Left ventricle myocardium inferior (tissue), 1 donor: ENCODE data around the gene CCDC40. TPM values are rescaled to one million over a fixed set of nuclear protein-coding genes. Genes with fewer than 3 reads are reported as not detected.

Experiments used
- DNase-seq: peaks from one replicate; pipeline ENCODE4 v3.0.0-alpha.2; 2020
- H3K27ac ChIP-seq: fragments of 200-600 bp; replicated peaks from 2 replicates; pipeline ENCODE4 v1.8.0; 2021
- H3K27me3 ChIP-seq: fragments of 200-600 bp; 2 replicates; pipeline ENCODE4 v1.8.0; 2021; ENCODE audit warnings: low read depth
- H3K36me3 ChIP-seq: fragments of 200-600 bp; 2 replicates; pipeline ENCODE4 v1.8.0; 2021
- H3K4me1 ChIP-seq: fragments of 200-600 bp; 2 replicates; pipeline ENCODE4 v1.8.0; 2021
- H3K4me3 ChIP-seq: fragments of 200-600 bp; 2 replicates; pipeline ENCODE4 v1.8.0; 2021; ENCODE audit warnings: mild to moderate bottlenecking, moderate library complexity
- H3K9me3 ChIP-seq: fragments of 200-600 bp; replicated peaks from 2 replicates; pipeline ENCODE4 v1.8.0; 2021
- intact Hi-C: fragments of 100-400 bp; cut with micrococcal nuclease; formaldehyde crosslinking; loops from one replicate; pipeline ENCODE4 v1.11.0; 2022
- total RNA-seq: library from RNA; stranded (reverse); fragmentation: NEBNext Ultra II Directional; extraction: Animal tissue kit (Norgen Biotek cat#: 25700); gene quantifications from one replicate; pipeline ENCODE4 v1.2.1, GENCODE V29; 2021
- TF ChIP-seq, protein P1 (sequence below): fragments of 200-600 bp; IDR thresholded peaks from 2 replicates; pipeline ENCODE4 v1.8.0; 2021; ENCODE audit warnings: antibody characterized with exemption, mild to moderate bottlenecking, borderline replicate concordance
- donor health status: DM: no; HTN: yes; CAD: no; lungs with severe emphysema.

The CCDC40 gene
- total RNA-seq, 1 donor from 2014 or later, result 7.7 TPM

DNA sequence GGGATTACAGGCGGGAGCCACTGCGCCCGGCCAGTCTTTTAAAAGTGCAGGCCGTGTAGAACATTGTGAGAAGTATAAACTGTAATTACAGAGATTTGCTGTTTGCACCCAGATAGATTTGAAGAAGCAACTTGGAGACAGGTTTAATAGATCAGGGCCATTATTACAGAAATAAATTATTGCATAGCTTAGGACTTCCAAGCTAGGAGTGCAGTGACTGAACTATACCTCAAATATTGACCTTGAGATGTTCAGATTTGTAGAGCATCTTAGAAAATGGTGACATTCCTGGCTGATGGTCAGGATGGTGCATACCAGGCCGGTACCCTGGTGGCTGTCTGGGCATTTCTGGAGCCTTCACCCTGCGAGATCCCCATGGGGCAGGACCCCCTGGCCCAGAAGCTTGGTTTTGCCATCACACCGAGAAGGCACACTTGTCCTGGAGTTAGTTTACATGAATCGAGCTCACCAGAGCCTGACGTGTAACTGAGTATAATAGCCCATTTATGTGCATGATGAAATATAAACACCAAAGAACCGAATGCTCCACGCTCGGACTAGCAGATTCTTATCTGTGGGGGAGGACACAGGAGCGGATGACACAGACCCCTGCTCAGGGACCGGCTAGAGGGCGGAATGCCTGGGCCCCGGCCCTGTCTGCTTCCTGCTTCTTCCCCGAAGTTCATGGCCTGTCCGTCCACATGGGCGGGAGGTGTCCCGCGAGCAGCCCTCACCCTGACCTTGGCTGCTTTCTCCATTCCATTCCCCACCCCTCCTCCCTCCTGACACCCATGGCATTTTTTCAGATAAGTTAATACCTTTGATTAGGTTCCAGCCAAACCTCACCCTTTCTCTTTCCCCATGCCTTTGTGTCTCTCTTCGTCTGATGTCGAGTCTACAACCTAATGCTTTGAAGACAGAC is 32.1 kb downstream of the CCDC40 start:
- intact Hi-C loops, result no loop called here
- DNase-seq, result no peak
- H3K4me1 ChIP-seq, result peaks cover 39% of the 10 kb centered on the region
- H3K4me3 ChIP-seq, result no peak overlapping the region
- H3K27me3 ChIP-seq, result no peaks in the 10 kb centered on the region
- H3K9me3 ChIP-seq, result no peaks in the 10 kb centered on the region
- no peaks in the 10 kb centered on the region for H3K36me3 ChIP-seq
- TF ChIP-seq, protein P1, sequence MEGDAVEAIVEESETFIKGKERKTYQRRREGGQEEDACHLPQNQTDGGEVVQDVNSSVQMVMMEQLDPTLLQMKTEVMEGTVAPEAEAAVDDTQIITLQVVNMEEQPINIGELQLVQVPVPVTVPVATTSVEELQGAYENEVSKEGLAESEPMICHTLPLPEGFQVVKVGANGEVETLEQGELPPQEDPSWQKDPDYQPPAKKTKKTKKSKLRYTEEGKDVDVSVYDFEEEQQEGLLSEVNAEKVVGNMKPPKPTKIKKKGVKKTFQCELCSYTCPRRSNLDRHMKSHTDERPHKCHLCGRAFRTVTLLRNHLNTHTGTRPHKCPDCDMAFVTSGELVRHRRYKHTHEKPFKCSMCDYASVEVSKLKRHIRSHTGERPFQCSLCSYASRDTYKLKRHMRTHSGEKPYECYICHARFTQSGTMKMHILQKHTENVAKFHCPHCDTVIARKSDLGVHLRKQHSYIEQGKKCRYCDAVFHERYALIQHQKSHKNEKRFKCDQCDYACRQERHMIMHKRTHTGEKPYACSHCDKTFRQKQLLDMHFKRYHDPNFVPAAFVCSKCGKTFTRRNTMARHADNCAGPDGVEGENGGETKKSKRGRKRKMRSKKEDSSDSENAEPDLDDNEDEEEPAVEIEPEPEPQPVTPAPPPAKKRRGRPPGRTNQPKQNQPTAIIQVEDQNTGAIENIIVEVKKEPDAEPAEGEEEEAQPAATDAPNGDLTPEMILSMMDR, result no peak
- H3K27ac ChIP-seq, result peak overlapping the region; percentile 89

DNA sequence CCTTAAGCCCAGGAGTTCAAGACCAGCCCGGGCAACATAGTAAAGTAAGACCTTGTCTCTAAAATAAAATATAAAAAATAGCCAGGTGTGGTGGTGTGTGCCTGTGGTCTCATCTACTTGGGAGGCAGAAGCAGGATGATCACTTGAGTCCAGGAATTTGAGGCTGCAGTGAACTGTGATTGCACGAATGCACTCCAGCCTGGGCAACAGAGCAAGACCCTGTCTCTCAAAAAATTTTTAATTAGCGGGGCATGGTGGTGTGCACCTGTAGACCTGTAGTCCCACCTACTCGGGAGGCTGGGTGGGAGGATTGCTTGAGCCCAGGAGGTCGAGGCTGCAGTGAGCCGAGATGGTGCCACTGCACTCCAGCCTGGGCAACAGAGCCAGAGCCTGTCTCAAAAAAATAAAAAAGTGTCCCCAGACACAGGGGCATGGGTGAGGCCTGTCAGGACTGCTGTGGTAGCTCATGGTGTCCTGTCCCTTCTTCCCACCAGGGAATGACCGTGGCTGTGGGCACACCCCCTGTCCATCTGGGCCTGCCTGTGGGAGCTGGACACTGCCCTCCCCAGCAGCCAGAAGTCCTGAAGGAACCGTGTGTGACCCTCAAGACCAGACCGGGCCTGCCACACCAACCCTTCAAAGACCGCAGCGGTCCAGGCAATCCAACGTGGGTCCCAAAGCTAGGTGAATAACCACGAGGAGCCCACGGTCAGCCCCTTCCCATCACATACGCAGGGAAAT is 34.1 kb downstream of the CCDC40 start:
- intact Hi-C loops, result no loop called here
- Histone ChIP-seq H3K27ac (peak overlapping the region; percentile 89), H3K9me3 (no peaks in the 10 kb centered on the region), H3K4me1 (peaks cover 39% of the 10 kb centered on the region), H3K4me3 (peak overlapping the region; percentile 62), H3K36me3 (no peaks in the 10 kb centered on the region), H3K27me3 (no peaks in the 10 kb centered on the region)
- no peak for DNase-seq
- TF ChIP-seq, protein P1, result no peak

DNA sequence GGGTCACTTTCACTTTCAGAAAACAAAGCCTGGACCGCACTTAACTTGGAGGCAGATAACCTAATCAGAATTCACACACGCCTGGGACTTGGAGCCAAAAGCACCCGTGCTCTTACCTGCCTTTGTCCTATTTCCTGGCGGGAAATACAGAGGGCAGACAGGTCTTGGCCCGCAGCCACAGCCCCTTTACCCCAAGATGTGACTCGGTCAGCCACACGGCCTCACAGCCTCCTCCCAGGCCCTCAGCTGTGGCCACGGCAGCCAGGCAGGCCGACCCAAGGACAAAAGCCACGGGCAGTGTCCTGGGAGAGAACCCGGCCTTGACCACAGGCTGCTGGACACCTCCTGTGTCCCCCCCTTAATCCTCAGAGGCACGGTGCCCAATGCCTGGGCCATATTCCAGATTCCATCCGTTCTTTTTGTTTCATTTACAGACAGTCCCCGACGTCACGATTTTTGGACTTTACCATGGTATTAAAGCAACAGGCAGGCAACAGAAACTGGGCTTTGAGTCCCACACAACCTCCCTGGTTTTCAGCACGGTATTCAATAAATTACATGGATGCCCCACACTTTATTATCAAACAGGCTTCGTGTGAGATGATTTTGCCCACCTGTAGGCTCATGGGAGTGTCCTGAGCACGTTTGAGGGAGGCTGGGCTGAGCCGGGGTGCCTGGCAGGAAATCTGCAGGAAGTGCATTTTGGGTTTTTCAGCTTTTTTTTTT is 34.8 kb downstream of the CCDC40 start:
- no peaks in the 10 kb centered on the region for H3K36me3 ChIP-seq
- TF ChIP-seq, protein P1, result no peak

DNA sequence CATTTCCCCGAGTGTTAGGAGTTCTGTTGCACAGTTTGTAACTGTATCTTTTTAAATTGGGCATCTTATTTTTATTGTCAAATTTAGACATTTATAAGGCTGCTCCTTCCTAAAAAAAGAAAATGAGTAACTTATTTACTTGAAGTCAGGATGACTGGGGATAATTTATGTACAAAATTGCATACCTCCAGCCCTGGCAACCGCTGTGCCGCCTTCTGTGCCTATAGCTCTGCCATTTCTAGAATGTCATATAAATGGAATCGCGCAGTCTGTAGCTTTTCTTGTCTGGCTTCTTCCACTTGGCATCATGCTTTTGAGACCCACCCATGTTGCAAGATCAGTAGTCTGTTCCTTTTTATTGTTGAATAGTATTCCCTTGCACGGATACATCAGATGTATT is 36.0 kb downstream of the CCDC40 start:
- Histone ChIP-seq H3K36me3 (no peaks in the 10 kb centered on the region), H3K27ac (no peak overlapping the region)

More for the DNA sequence above, 34.8 kb downstream of the CCDC40 start:
- no peaks in the 10 kb centered on the region for H3K9me3 ChIP-seq
- DNase-seq, result peak; percentile 43
- H3K27me3 ChIP-seq, result no peaks in the 10 kb centered on the region
- intact Hi-C loops, result no loop called here
- H3K4me1 ChIP-seq, result peaks cover 39% of the 10 kb centered on the region
- peak overlapping the region; percentile 62 for H3K4me3 ChIP-seq
- peak overlapping the region; percentile 89 for H3K27ac ChIP-seq

More for the DNA sequence above, 36.0 kb downstream of the CCDC40 start:
- no peaks in the 10 kb centered on the region for H3K27me3 ChIP-seq
- H3K4me3 ChIP-seq, result no peak overlapping the region
- H3K9me3 ChIP-seq, result no peaks in the 10 kb centered on the region
- intact Hi-C loops, result no loop called here
- no peak for DNase-seq
- H3K4me1 ChIP-seq, result peaks cover 39% of the 10 kb centered on the region
- TF ChIP-seq, protein P1, result no peak
